Tibial nerve (tissue), 3 donors: ENCODE data around the gene KDM2A.

Source experiments
- POLR2A ChIP-seq, 2 donors: fragments of 450-650 bp; IDR thresholded peaks; one replicate each; pipeline ENCODE4 v1.6.1; 2017; ENCODE audit warnings: antibody characterized with exemption in 2 of 2, mild to moderate bottlenecking in 2 of 2, moderate library complexity in 2 of 2
- TF ChIP-seq, protein P1 (sequence below), 5 experiments: fragments of 200-600 bp in 3 of 5; fragments of 450-650 bp in 2 of 5; sonication (generic) in 3 of 5; IDR thresholded peaks; one replicate each; pipeline ENCODE4 v1.5.1; 2016 to 2019; ENCODE audit warnings: antibody characterized with exemption in 5 of 5, mild to moderate bottlenecking in 3 of 5, moderate library complexity in 2 of 5

DNA sequence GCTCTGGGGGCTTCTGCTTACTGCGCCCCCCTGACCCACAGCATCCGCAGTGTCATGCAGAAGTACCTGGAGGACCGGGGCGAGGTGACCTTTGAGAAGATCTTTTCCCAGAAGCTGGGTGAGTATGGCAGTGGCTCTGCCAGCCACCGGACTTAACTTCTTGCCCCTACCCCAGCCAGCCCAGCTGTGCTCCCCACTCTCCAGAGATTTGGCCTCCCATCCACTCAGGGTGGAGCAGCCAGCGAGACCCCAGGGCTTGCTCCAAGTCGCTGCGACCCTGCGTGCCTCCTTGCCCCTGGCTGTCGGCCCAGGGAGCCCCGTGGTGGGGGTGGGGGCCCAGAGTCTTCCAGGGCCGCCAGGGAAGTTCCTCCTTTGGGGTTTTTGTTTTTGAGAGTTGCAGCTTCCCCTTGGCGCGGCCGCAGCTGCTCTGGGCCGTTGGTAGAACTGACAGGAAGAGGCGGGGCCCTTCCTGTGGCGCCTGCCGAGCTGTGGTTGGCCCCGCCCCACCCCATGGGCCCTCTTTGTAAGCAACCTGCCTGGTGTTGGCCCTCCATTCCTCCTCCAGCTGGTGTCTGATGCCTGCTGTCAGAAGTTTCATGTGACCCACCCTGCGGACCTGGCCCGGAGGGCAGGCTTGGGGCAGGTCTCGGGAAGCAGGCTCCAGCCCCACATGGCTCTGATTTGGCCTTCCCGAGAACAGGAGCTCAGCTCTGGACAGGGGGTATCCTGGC, 158.3 kb downstream of the KDM2A start:
- peak in 1 of 2 donors; percentile 29 for TF ChIP-seq POLR2A (IDR thresholded peaks at IDR 0.05)
- TF ChIP-seq, protein P1, sequence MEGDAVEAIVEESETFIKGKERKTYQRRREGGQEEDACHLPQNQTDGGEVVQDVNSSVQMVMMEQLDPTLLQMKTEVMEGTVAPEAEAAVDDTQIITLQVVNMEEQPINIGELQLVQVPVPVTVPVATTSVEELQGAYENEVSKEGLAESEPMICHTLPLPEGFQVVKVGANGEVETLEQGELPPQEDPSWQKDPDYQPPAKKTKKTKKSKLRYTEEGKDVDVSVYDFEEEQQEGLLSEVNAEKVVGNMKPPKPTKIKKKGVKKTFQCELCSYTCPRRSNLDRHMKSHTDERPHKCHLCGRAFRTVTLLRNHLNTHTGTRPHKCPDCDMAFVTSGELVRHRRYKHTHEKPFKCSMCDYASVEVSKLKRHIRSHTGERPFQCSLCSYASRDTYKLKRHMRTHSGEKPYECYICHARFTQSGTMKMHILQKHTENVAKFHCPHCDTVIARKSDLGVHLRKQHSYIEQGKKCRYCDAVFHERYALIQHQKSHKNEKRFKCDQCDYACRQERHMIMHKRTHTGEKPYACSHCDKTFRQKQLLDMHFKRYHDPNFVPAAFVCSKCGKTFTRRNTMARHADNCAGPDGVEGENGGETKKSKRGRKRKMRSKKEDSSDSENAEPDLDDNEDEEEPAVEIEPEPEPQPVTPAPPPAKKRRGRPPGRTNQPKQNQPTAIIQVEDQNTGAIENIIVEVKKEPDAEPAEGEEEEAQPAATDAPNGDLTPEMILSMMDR (IDR thresholded peaks at IDR 0.05): peak in 1 of 5 experiments; percentile 9
